ENCODE results near the gene CCL22.
"Not testable (repeated sequence)": the region's sequence is repeated elsewhere in the genome, so short reads cannot be mapped to it uniquely, and the experiment has no call there.

The CCL22 gene

DNA sequence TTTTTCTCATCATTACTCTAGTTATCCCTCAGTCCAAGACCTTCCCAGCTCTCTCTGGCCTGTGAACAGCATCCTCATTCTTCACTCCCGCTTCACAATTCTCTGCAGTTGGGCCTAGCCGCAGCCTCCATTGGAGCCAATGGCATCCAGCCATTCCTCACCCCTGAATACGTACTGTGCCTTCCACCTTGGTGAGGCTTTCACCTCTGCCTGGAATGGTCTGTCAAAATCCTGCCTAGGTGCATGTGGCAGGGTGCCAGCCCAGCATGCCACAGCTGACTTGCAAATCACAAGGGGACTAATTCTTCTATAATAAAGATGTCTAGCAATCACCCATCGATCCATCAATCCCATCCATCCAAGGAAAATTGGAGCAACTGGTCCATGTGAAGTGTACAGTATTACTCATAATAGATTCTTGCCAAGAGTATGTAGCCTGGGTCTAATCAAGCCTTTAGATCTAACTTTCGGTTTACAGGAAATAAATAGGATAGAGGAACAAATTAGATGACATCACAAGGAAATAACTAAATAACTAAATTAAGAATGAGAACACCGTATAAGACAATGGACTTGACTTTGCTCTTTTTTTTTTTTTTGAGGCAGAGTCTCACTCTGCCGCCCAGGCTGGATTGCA is 8.7 kb downstream of the CCL22 start:
- no peaks in the 10 kb centered on the region for H3K36me3 ChIP-seq (ENCODE audit: insufficient read depth, low read length)
- no peak for TF ChIP-seq POLR2AphosphoS5 (IDR thresholded peaks at IDR 0.05; ENCODE audit: borderline replicate concordance, low read depth, low read length)
- TF ChIP-seq FOXP2 (optimal IDR thresholded peaks at IDR 0.05; ENCODE audit: control extremely low read depth, extremely low read length, insufficient read depth), result no peak
- TF ChIP-seq EZH2 (IDR thresholded peaks at IDR 0.05), result no peak
- H3K9me3 ChIP-seq (ENCODE audit: low read depth, low read length), result no peaks in the 10 kb centered on the region
- no peak for DNase-seq (ENCODE audit: low read depth, low spot score)
- H3K4me3 ChIP-seq, result no peak overlapping the region
- no peak overlapping the region for H3K9ac ChIP-seq (ENCODE audit: insufficient read length)
- no peak overlapping the region for H3K27ac ChIP-seq

GRCh38 chr16:57371494-57372371 is 13.2 kb downstream of the CCL22 start:
- H3K27ac ChIP-seq, result no peak overlapping the region
- H3K9me3 ChIP-seq (ENCODE audit: low read depth, low read length), result no peaks in the 10 kb centered on the region
- DNase-seq (ENCODE audit: low read depth, low spot score), result no peak
- H3K4me3 ChIP-seq, result no peak overlapping the region
- no peaks in the 10 kb centered on the region for H3K36me3 ChIP-seq (ENCODE audit: insufficient read depth, low read length)
- H3K9ac ChIP-seq (ENCODE audit: insufficient read length), result no peak overlapping the region
- TF ChIP-seq POLR2AphosphoS5 (IDR thresholded peaks at IDR 0.05; ENCODE audit: borderline replicate concordance, low read depth, low read length) (no peak), EZH2 (IDR thresholded peaks at IDR 0.05) (no peak), FOXP2 (optimal IDR thresholded peaks at IDR 0.05; ENCODE audit: control extremely low read depth, extremely low read length, insufficient read depth) (no peak)

DNA sequence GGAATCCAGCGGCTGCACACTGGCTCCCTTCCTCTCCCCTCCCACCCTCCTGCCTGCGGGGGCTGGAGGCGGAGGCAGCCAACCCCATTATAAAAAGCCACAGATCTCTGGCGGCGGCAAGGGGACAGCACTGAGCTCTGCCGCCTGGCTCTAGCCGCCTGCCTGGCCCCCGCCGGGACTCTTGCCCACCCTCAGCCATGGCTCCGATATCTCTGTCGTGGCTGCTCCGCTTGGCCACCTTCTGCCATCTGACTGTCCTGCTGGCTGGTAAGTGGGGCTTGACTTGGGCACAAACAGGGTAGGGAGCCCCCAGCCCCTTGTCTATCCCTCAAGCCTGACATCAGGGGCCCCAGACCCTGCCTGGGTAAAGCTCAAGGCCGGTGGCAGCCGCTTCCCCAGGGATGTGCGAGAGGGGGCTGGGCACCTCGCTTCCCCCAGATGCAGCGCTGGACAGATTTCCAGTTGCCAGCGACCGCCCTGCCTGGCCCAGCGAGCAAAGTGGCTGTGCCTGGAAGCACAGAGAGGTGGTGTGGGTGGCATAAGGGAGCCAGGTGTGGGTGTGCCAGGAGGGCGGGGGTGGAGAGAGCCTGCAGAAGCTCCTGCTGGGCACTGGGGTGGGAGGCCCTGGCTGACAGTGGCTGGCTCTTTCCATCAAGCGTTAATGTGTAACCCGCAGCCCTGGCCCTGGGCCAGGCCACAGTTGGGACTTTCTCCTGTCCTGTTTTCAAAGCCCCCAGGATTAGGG is 14.0 kb downstream of the CCL22 start, which contains the start of gene CX3CL1:
CX3CL1 (plus strand) TSS at position 119 of the 745 bp plus-strand sequence; CDS start at position 198, 79 bp downstream.
- Histone ChIP-seq H3K27ac (no peak within 1 kb of the TSS), H3K9me3 (ENCODE audit: low read depth, low read length) (no peaks in the 10 kb centered on the region), H3K4me3 (no peak within 1 kb of the TSS), H3K36me3 (ENCODE audit: insufficient read depth, low read length) (no peaks in the 10 kb centered on the region), H3K9ac (ENCODE audit: insufficient read length) (no peak within 1 kb of the TSS)
- TF ChIP-seq POLR2AphosphoS5 (IDR thresholded peaks at IDR 0.05; ENCODE audit: borderline replicate concordance, low read depth, low read length) (no peak), EZH2 (IDR thresholded peaks at IDR 0.05) (no peak), FOXP2 (optimal IDR thresholded peaks at IDR 0.05; ENCODE audit: control extremely low read depth, extremely low read length, insufficient read depth) (no peak)
- DNase-seq (ENCODE audit: low read depth, low spot score), result no peak

DNA sequence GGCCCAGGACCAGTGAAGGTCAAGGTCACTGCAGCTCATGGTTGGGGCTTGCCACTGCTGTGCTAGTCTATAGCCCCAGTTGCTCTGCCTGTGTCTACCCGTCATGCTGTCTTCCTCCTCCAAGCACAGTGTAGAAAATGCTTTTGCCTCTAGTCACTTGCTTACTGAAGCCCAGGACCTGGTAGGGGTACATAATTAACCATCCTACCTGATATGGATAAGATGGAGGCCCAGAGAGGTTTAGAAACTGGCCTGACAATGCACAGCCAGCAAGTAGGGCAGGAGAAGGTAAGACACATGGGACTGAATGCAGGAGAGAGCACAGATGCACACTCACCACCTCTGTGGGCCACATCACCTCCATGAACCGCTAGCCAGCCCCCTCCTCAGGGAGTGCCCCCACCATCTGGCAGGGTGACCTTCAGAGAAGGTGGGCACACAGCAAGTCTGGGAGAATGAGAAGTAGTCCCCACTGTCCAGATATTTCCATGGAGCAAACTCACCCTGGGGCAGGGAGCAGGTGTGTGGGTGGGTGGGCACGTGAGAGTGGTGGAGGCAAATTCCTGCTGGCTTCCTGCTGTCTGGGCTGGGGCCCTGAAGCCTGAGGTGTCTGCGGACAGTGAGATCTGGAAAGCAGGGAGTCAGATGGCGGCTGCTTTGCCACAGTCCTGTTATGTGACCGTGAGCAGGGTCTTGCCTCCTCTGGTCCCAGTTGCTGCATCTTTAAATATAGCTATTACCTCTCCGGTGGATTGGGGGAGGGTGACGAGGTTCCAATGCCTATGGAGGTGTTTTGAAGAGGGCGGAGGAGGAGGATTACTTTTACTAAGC is 14.7 kb downstream of the CCL22 start:
- no peak overlapping the region for H3K9ac ChIP-seq (ENCODE audit: insufficient read length)
- TF ChIP-seq POLR2AphosphoS5 (IDR thresholded peaks at IDR 0.05; ENCODE audit: borderline replicate concordance, low read depth, low read length) (no peak), EZH2 (IDR thresholded peaks at IDR 0.05) (no peak), FOXP2 (optimal IDR thresholded peaks at IDR 0.05; ENCODE audit: control extremely low read depth, extremely low read length, insufficient read depth) (no peak)
- no peaks in the 10 kb centered on the region for H3K36me3 ChIP-seq (ENCODE audit: insufficient read depth, low read length)
- no peaks in the 10 kb centered on the region for H3K9me3 ChIP-seq (ENCODE audit: low read depth, low read length)
- no peak overlapping the region for H3K27ac ChIP-seq
- DNase-seq (ENCODE audit: low read depth, low spot score), result no peak
- no peak overlapping the region for H3K4me3 ChIP-seq

GRCh38 chr16:57374067-57374534 is 15.5 kb downstream of the CCL22 start:
- no peak for DNase-seq (ENCODE audit: low read depth, low spot score)
- no peaks in the 10 kb centered on the region for H3K36me3 ChIP-seq (ENCODE audit: insufficient read depth, low read length)
- no peaks in the 10 kb centered on the region for H3K9me3 ChIP-seq (ENCODE audit: low read depth, low read length)
- no peak for TF ChIP-seq EZH2 (IDR thresholded peaks at IDR 0.05)
- TF ChIP-seq POLR2AphosphoS5 (IDR thresholded peaks at IDR 0.05; ENCODE audit: borderline replicate concordance, low read depth, low read length), result no peak
- no peak for TF ChIP-seq FOXP2 (optimal IDR thresholded peaks at IDR 0.05; ENCODE audit: control extremely low read depth, extremely low read length, insufficient read depth)
- no peak overlapping the region for H3K9ac ChIP-seq (ENCODE audit: insufficient read length)
- H3K27ac ChIP-seq, result no peak overlapping the region
- H3K4me3 ChIP-seq, result no peak overlapping the region

DNA sequence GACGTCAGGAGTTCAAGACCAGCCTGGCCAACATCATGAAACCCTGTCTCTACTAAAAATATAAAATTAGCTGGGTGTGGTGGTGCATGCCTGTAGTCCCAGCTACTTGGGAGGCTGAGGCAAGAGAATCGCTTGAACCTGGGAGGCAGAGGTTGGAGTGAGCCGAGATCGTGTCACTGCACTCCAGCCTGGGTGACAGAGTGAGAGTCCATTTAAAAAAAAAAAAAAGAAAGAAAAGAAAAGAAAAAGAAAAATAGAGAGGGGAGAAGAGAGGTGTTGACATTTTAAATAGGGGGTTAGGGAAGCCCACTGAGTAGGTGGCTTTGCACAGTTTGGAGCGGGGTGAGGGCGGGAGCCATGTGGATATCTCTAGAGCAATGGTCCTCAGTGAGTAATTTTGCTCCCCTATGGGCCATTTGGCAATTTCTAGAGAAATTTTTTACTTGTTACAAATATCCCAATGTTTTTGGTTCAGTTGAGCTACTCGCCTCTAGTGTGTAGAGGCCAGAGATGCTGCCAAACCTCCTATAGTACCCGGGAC is 16.4 kb downstream of the CCL22 start:
- not testable (repeated sequence) for H3K4me3 ChIP-seq; H3K27ac ChIP-seq; H3K9ac ChIP-seq (ENCODE audit: insufficient read length); H3K36me3 ChIP-seq (ENCODE audit: insufficient read depth, low read length); DNase-seq (ENCODE audit: low read depth, low spot score); H3K9me3 ChIP-seq (ENCODE audit: low read depth, low read length)

- Histone ChIP-seq H3K9ac (ENCODE audit: insufficient read length) (no peak overlapping the region), H3K4me3 (no peak overlapping the region), H3K9me3 (ENCODE audit: low read depth, low read length) (no peaks in the 10 kb centered on the region), H3K36me3 (ENCODE audit: insufficient read depth, low read length) (no peaks in the 10 kb centered on the region), H3K27ac (no peak overlapping the region)
- no peak for DNase-seq (ENCODE audit: low read depth, low spot score)
- TF ChIP-seq POLR2AphosphoS5 (IDR thresholded peaks at IDR 0.05; ENCODE audit: borderline replicate concordance, low read depth, low read length), result no peak
- TF ChIP-seq FOXP2 (optimal IDR thresholded peaks at IDR 0.05; ENCODE audit: control extremely low read depth, extremely low read length, insufficient read depth), result no peak
These were observed 17.8 kb downstream of the CCL22 start for GRCh38 chr16:57376313-57376818.
